Natural killer cell (primary cell): ENCODE measurements around the gene DPH3. TPM values are rescaled to one million over a fixed set of nuclear protein-coding genes. Genes with fewer than 3 reads are reported as not detected.
A peak's percentile ranks its signal among the peaks of the same experiment; 100 is the strongest.

Source experiments
- ATAC-seq, 3 donors: fragments of 150-1000 bp in 2 of 3; fragments of 200-7000 bp in 1 of 3; cut with Tn5 transposase; 1 replicate in 1 of 3; 2 replicates in 2 of 3; pipeline ENCODE4 v1.10.0; 2021; ENCODE audit warnings: mild to moderate bottlenecking in 2 of 3, moderate library complexity in 2 of 3
- DNase-seq, 2 donors: peaks; one replicate each; pipeline versions ENCODE4 v3.0.0 to v3.0.0-alpha.2; 2013 to 2021; ENCODE audit warnings: mixed read lengths in 1 of 2
- H3K27ac ChIP-seq: one replicate; pipeline ENCODE4 v1.5.1; 2013; ENCODE audit warnings: mild to moderate bottlenecking, low read length
- H3K27me3 ChIP-seq: one replicate; pipeline ENCODE4 v1.6.1; 2013; ENCODE audit warnings: low read length; ENCODE audit not compliant: control insufficient read depth, insufficient read depth
- H3K36me3 ChIP-seq: one replicate; pipeline ENCODE4 v1.6.1; 2013; ENCODE audit warnings: low read length; ENCODE audit not compliant: control insufficient read depth, insufficient read depth
- H3K4me1 ChIP-seq: one replicate; pipeline ENCODE4 v1.6.1; 2013; ENCODE audit warnings: low read length; ENCODE audit not compliant: control insufficient read depth, insufficient read depth
- H3K4me3 ChIP-seq: one replicate; pipeline ENCODE4 v1.5.1; 2013; ENCODE audit warnings: low read length
- H3K9me3 ChIP-seq: one replicate; pipeline ENCODE4 v1.6.1; 2013; ENCODE audit warnings: low read length; ENCODE audit not compliant: control insufficient read depth, insufficient read depth
- H3K27ac Mint-ChIP-seq, 2 donors: one replicate each; pipeline ENCODE4 v1.8.0; 2022; ENCODE audit warnings: mild to moderate bottlenecking in 2 of 2, mixed read lengths in 2 of 2, moderate library complexity in 1 of 2
- H3K27me3 Mint-ChIP-seq, 2 donors: one replicate each; pipeline ENCODE4 v1.8.0; 2022; ENCODE audit warnings: low read depth in 2 of 2, mixed read lengths in 2 of 2
- H3K36me3 Mint-ChIP-seq: one replicate; pipeline ENCODE4 v1.8.0; 2022; ENCODE audit warnings: mixed read lengths
- H3K4me1 Mint-ChIP-seq, 2 donors: one replicate each; pipeline ENCODE4 v1.8.0; 2022; ENCODE audit warnings: mixed read lengths in 2 of 2
- H3K4me3 Mint-ChIP-seq: one replicate; pipeline ENCODE4 v1.8.0; 2022; ENCODE audit warnings: mild to moderate bottlenecking, moderate library complexity, mixed read lengths
- H3K9me3 Mint-ChIP-seq, 2 donors: one replicate each; pipeline ENCODE4 v1.8.0; 2022; ENCODE audit warnings: mixed read lengths in 2 of 2
- CTCF ChIP-seq: fragments of 200-600 bp; IDR thresholded peaks from one replicate; pipeline ENCODE4 v1.8.0; 2022; ENCODE audit warnings: antibody characterized with exemption
- WGBS: methylation state at CpG from one replicate; pipeline ENCODE4 v1.1.7; 2013; ENCODE audit warnings: missing lambda C conversion rate; ENCODE audit not compliant: insufficient coverage; 5-methylcytosine and 5-hydroxymethylcytosine counted together
- intact Hi-C: fragments of 100-400 bp; cut with micrococcal nuclease; formaldehyde crosslinking; loops from one replicate; pipeline ENCODE4 v1.14.2; 2022
- total RNA-seq, 4 donors: library from RNA; stranded (reverse); fragments of 120-200 nt in 1 of 4; gene quantifications; one replicate each; pipeline versions ENCODE4 v1.2.3 to v1.2.4, GENCODE V29; 2013 to 2022

DPH3 gene
- total RNA-seq, 3 donors from 2014 or later (not counting 1 experiment from before 2014, with no cell fraction given): 20.4 to 27.3 (median 22.8) TPM

- peaks cover 37% of the 10 kb centered on the region for H3K4me1 ChIP-seq
- 79% methylated on average over 9 of the region's 9 CpGs for WGBS
- no peak overlapping the region for H3K4me3 ChIP-seq
Observed at GRCh38 chr3:16297997-16298885, 33.5 kb upstream of the DPH3 start.

GRCh38 chr3:16295298-16295890, 30.7 kb upstream of the DPH3 start:
- H3K27ac ChIP-seq: no peak overlapping the region

More at GRCh38 chr3:16297997-16298885, 33.5 kb upstream of the DPH3 start:
- H3K4me3 Mint-ChIP-seq: no peak overlapping the region
- peak overlapping the region; percentile 95 to 98 for H3K27ac Mint-ChIP-seq
- DNase-seq (peak in 1 of 2 donors; percentile 55), ATAC-seq (no peak)
- H3K4me1 Mint-ChIP-seq: peaks cover 55 to 86% of the 10 kb centered on the region in 2 donors
- H3K27me3 Mint-ChIP-seq: no peaks in the 10 kb centered on the region
- Histone ChIP-seq H3K9me3 (no peaks in the 10 kb centered on the region), H3K36me3 (peaks cover 34% of the 10 kb centered on the region), H3K27ac (no peak overlapping the region), H3K27me3 (no peaks in the 10 kb centered on the region)
- no peaks in the 10 kb centered on the region for H3K9me3 Mint-ChIP-seq
- H3K36me3 Mint-ChIP-seq: peaks cover 28% of the 10 kb centered on the region
- intact Hi-C loops: no loop called here
- TF ChIP-seq CTCF: no peak

GRCh38 chr3:16294844-16295243, 30.1 kb upstream of the DPH3 start:
- ATAC-seq (no peak), DNase-seq (peak in 1 of 2 donors; percentile 29)
- peaks cover 19% of the 10 kb centered on the region for H3K4me1 ChIP-seq
- Mint-ChIP-seq H3K9me3 (no peaks in the 10 kb centered on the region), H3K27me3 (no peaks in the 10 kb centered on the region), H3K36me3 (peaks cover 28% of the 10 kb centered on the region), H3K4me1 (peaks cover 49 to 79% of the 10 kb centered on the region in 2 donors), H3K27ac (peak overlapping the region in 1 of 2 donors; percentile 64), H3K4me3 (no peak overlapping the region)
- no peak overlapping the region for H3K27ac ChIP-seq
- WGBS: 72% methylated on average over 4 of the region's 5 CpGs
- no peaks in the 10 kb centered on the region for H3K27me3 ChIP-seq
- H3K36me3 ChIP-seq: peaks cover 21% of the 10 kb centered on the region
- intact Hi-C loops: no loop called here
- H3K9me3 ChIP-seq: no peaks in the 10 kb centered on the region
- no peak for TF ChIP-seq CTCF
- no peak overlapping the region for H3K4me3 ChIP-seq

More at GRCh38 chr3:16295298-16295890, 30.7 kb upstream of the DPH3 start:
- Histone ChIP-seq H3K4me1 (peaks cover 19% of the 10 kb centered on the region), H3K4me3 (no peak overlapping the region), H3K36me3 (peaks cover 21% of the 10 kb centered on the region), H3K27me3 (no peaks in the 10 kb centered on the region), H3K9me3 (no peaks in the 10 kb centered on the region)
- ATAC-seq (no peak), DNase-seq (no peak)
- no peaks in the 10 kb centered on the region for H3K27me3 Mint-ChIP-seq
- no peak for TF ChIP-seq CTCF
- peaks cover 50 to 79% of the 10 kb centered on the region in 2 donors for H3K4me1 Mint-ChIP-seq
- intact Hi-C loops: no loop called here
- H3K36me3 Mint-ChIP-seq: peaks cover 28% of the 10 kb centered on the region
- H3K9me3 Mint-ChIP-seq: no peaks in the 10 kb centered on the region
- no peak overlapping the region for H3K4me3 Mint-ChIP-seq
- 76% methylated on average over 3 of the region's 3 CpGs for WGBS
- H3K27ac Mint-ChIP-seq: peak overlapping the region; percentile 4 to 6
